OCI-LY7 (cell line): ENCODE measurements around the gene CAMSAP3. TPM values are rescaled to one million over a fixed set of nuclear protein-coding genes. Genes with fewer than 3 reads are reported as not detected.
"Not testable (repeated sequence)": the region's sequence is repeated elsewhere in the genome, so short reads cannot be mapped to it uniquely, and the experiment has no call there.

ENCODE experiments used
- BruUV-seq: library from RNA; stranded (reverse); fragments of 400-500 nt; replicated peaks from 2 replicates; lab custom pipeline; 2021; lab: Mats Ljungman, UMichigan
- CTCF ChIA-PET: fragments of 300-600 bp; sonication (Branson Sonifier 250); formaldehyde crosslinking; loops from one replicate; lab custom pipeline; 2022; ENCODE audit warnings: antibody characterized with exemption; ENCODE audit not compliant: unreplicated experiment; lab: Charles Lee
- POLR2A ChIA-PET: fragments of 300-600 bp; sonication (Branson Sonifier 250); formaldehyde crosslinking; loops from one replicate; lab custom pipeline; 2022; ENCODE audit warnings: antibody characterized with exemption; lab: Charles Lee
- DNase-seq: peaks from one replicate; pipeline ENCODE4 v3.0.0-alpha.2; 2015; ENCODE audit warnings: low spot score
- H2AFZ ChIP-seq: fragments of 200-600 bp; sonication (generic), shearing (Covaris generic); 2 replicates; pipeline ENCODE4 v1.6.1; 2014; ENCODE audit warnings: mild to moderate bottlenecking, antibody characterized with exemption, low read length, moderate library complexity
- H3K27ac ChIP-seq: fragments of 200-600 bp; sonication (generic); 2 replicates; pipeline ENCODE4 v1.5.1; 2014; ENCODE audit warnings: mixed run types, low read depth, mild to moderate bottlenecking, moderate library complexity, low read length, inconsistent platforms; ENCODE audit not compliant: poor library complexity, severe bottlenecking
- H3K36me3 ChIP-seq: fragments of 200-600 bp; sonication (generic); 2 replicates; pipeline ENCODE4 v1.6.1; 2014; ENCODE audit warnings: mild to moderate bottlenecking, antibody characterized with exemption, low read length, moderate library complexity, mixed read lengths; ENCODE audit not compliant: insufficient read depth
- H3K4me1 ChIP-seq: fragments of 200-600 bp; sonication (generic); 2 replicates; pipeline ENCODE4 v1.5.1; 2014; ENCODE audit warnings: mild to moderate bottlenecking, low read length; ENCODE audit not compliant: insufficient read depth, poor library complexity, severe bottlenecking
- H3K4me2 ChIP-seq: fragments of 200-600 bp; sonication (generic); 2 replicates; pipeline ENCODE4 v1.6.1; 2014; ENCODE audit warnings: mild to moderate bottlenecking, low read length
- H3K4me3 ChIP-seq: fragments of 200-600 bp; sonication (generic); 2 replicates; pipeline ENCODE4 v1.5.1; 2014; ENCODE audit warnings: mild to moderate bottlenecking, low read depth, low read length; ENCODE audit not compliant: poor library complexity, severe bottlenecking
- H3K79me2 ChIP-seq: fragments of 200-600 bp; sonication (generic); 2 replicates; pipeline ENCODE4 v1.6.1; 2016; ENCODE audit warnings: low read depth, mild to moderate bottlenecking, low read length, moderate library complexity, mixed read lengths; ENCODE audit not compliant: insufficient read depth
- H3K9me2 ChIP-seq: fragments of 200-600 bp; sonication (generic); 2 replicates; pipeline ENCODE4 v1.6.1; 2016; ENCODE audit warnings: mild to moderate bottlenecking, low read length, mixed read lengths; ENCODE audit not compliant: insufficient read depth
- H3K9me3 ChIP-seq: fragments of 200-600 bp; sonication (generic); 2 replicates; pipeline ENCODE4 v1.6.1; 2014; ENCODE audit warnings: mild to moderate bottlenecking, mixed run types, low read length, mixed read lengths
- H4K20me1 ChIP-seq: fragments of 200-600 bp; sonication (generic); 2 replicates; pipeline ENCODE4 v1.6.1; 2014; ENCODE audit warnings: mild to moderate bottlenecking, antibody characterized with exemption, low read length, moderate library complexity, mixed read lengths; ENCODE audit not compliant: insufficient read depth
- EZH2phosphoT487 ChIP-seq: fragments of 200-600 bp; sonication (generic); IDR thresholded peaks from 2 replicates; pipeline ENCODE4 v1.6.1; 2018; ENCODE audit warnings: low read depth, borderline replicate concordance, mild to moderate bottlenecking, mixed run types, antibody characterized with exemption, low read length, moderate library complexity, mixed read lengths
- intact Hi-C: fragments of 100-400 bp; cut with micrococcal nuclease; formaldehyde crosslinking; loops from one replicate; pipeline ENCODE4 v1.10.0; 2022; ENCODE audit not compliant: unreplicated experiment
- total RNA-seq, 2 experiments: library from RNA; depleted of rRNA in 1 of 2; stranded (reverse); fragments of >200 nt in 1 of 2; shearing (Covaris generic) in 1 of 2; gene quantifications; 2 replicates each; pipeline ENCODE4 v1.2.3, GENCODE V29; 2014 to 2022
- TF ChIP-seq, protein P1 (sequence below): fragments of 200-600 bp; sonication (generic); conservative IDR thresholded peaks from 2 replicates; pipeline ENCODE4 v1.5.1; 2014; ENCODE audit warnings: mild to moderate bottlenecking, antibody characterized with exemption, low read length, moderate library complexity, mixed read lengths

The CAMSAP3 gene
- total RNA-seq, 2 experiments from 2014 or later, result 1.6 to 1.9 TPM

DNA sequence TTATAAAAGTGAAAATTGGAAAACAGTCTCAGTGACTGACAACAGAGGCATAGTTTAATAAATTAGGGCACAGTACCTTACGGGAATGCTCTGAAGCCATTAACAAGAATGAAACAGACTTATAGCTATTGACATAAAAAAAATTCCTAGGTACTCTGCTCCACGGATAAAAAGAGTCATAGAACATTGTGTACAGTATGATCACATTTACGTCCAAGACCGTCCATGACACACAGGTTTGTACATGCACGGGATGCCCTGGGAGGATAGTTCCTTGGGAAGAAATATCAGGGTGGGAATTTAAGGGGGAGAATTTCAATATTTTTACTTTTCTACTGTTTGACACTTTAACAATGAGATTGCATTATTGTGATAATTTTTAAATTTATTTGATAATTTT is 24.9 kb upstream of the CAMSAP3 start:
- H3K79me2 ChIP-seq, result no peaks in the 10 kb centered on the region
- no peaks in the 10 kb centered on the region for H4K20me1 ChIP-seq
- H3K9me3 ChIP-seq, result no peaks in the 10 kb centered on the region
- no peak overlapping the region for H3K4me3 ChIP-seq
- intact Hi-C loops, result no loop called here
- H3K9me2 ChIP-seq, result no peaks in the 10 kb centered on the region
- ChIA-PET CTCF (no interaction called here), POLR2A (interaction anchor here (0.7 kb wide), 1 partner anchor 53 kb away, joined by 4 read pairs; no protein-coding TSS in a partner anchor)
- BruUV-seq, result no TSS peak
- DNase-seq, result no peak
- TF ChIP-seq EZH2phosphoT487, result no peak
- TF ChIP-seq, protein P1, sequence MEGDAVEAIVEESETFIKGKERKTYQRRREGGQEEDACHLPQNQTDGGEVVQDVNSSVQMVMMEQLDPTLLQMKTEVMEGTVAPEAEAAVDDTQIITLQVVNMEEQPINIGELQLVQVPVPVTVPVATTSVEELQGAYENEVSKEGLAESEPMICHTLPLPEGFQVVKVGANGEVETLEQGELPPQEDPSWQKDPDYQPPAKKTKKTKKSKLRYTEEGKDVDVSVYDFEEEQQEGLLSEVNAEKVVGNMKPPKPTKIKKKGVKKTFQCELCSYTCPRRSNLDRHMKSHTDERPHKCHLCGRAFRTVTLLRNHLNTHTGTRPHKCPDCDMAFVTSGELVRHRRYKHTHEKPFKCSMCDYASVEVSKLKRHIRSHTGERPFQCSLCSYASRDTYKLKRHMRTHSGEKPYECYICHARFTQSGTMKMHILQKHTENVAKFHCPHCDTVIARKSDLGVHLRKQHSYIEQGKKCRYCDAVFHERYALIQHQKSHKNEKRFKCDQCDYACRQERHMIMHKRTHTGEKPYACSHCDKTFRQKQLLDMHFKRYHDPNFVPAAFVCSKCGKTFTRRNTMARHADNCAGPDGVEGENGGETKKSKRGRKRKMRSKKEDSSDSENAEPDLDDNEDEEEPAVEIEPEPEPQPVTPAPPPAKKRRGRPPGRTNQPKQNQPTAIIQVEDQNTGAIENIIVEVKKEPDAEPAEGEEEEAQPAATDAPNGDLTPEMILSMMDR, result no peak
- H3K4me2 ChIP-seq, result no peak overlapping the region
- H3K27ac ChIP-seq, result no peak overlapping the region
- H2AFZ ChIP-seq, result no peak overlapping the region
- H3K4me1 ChIP-seq, result no peaks in the 10 kb centered on the region
- H3K36me3 ChIP-seq, result no peaks in the 10 kb centered on the region

DNA sequence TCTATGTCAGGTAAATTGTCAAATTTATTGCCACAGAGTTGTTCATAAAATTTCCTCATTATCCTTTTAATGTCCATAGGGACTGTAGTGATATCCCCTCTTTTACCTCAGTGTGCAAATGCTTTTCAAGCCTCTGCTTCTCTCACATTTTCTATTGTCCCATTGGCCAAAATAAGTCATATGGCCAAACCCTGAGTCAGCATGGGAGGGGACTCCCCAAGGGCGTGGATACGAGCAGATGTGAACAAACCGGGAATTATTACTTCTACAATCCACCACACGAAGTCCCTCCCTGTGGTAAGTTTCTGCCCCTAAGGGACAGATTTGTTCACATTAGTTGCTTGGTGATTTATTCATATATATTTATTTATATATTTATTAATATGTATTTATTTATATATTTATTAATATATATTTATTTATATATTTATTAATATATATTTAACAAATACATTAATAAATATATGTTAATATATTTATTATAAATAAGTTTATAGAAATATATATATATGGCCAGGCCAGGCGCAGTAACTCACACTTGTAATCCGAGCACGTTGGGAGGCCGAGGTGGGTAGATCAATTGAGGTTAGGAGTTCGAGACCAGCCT is 20.1 kb upstream of the CAMSAP3 start:
- H2AFZ ChIP-seq, result no peak overlapping the region
- no peaks in the 10 kb centered on the region for H3K9me2 ChIP-seq
- no peaks in the 10 kb centered on the region for H4K20me1 ChIP-seq
- H3K36me3 ChIP-seq, result no peaks in the 10 kb centered on the region
- no peak for TF ChIP-seq EZH2phosphoT487
- TF ChIP-seq, protein P1, result no peak
- no peak overlapping the region for H3K4me3 ChIP-seq
- no peaks in the 10 kb centered on the region for H3K4me1 ChIP-seq
- H3K9me3 ChIP-seq, result no peaks in the 10 kb centered on the region
- intact Hi-C loops, result no loop called here
- DNase-seq, result no peak
- H3K27ac ChIP-seq, result no peak overlapping the region
- no peak overlapping the region for H3K4me2 ChIP-seq
- ChIA-PET CTCF (no interaction called here), POLR2A (no interaction called here)
- BruUV-seq, result no TSS peak
- no peaks in the 10 kb centered on the region for H3K79me2 ChIP-seq

DNA sequence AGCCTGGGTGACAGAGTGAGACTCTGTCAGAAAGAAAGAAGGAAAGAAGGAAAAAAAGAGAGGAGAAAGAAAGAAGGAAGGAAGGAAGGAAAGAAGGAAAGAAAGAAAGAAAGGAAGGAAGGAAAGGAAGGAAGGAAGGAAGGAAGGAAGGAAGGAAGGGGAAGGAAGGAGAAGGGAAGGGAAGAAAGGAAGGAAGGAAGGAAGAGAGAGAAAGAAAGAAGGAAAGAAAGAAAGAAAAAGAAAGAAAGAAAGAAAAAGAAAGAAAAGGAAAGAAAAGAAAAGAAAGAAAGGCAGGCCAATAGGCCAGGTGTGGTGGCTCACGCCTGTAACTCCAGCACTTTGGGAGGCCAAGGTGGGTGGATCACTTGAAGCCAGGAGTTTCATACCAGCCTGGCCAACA is 18.2 kb upstream of the CAMSAP3 start:
- H3K9me2 ChIP-seq, H3K9me3 ChIP-seq, intact Hi-C loops, H3K79me2 ChIP-seq, DNase-seq, H4K20me1 ChIP-seq, H2AFZ ChIP-seq, H3K4me2 ChIP-seq, CTCF ChIA-PET, H3K36me3 ChIP-seq, POLR2A ChIA-PET, H3K27ac ChIP-seq, BruUV-seq, H3K4me3 ChIP-seq, H3K4me1 ChIP-seq: not testable (repeated sequence)
